ENCODE results near the gene RANBP17.

- TF ChIP-seq CTCF (conservative IDR thresholded peaks at IDR 0.05; ENCODE audit: low read depth in 2 of 2) = no peak
- TF ChIP-seq EZH2phosphoT487 (IDR thresholded peaks at IDR 0.05; ENCODE audit: unreplicated experiment) = peak; percentile 91
- TF ChIP-seq CREB1 (CRISPR knock-in tag; IDR thresholded peaks at IDR 0.05; ENCODE audit: low read depth) = no peak
- peak; percentile 79 for TF ChIP-seq EZH2 (IDR thresholded peaks at IDR 0.05; ENCODE audit: low read depth, unreplicated experiment)
- no peak for TF ChIP-seq POLR2AphosphoS5 (IDR thresholded peaks at IDR 0.05; ENCODE audit: low read depth)
- TF ChIP-seq REST (IDR thresholded peaks at IDR 0.05; ENCODE audit: unreplicated experiment) = no peak
- no peak for TF ChIP-seq NANOG (IDR thresholded peaks at IDR 0.05; ENCODE audit: borderline replicate concordance)
- TF ChIP-seq ZNF114 (CRISPR knock-in tag; IDR thresholded peaks at IDR 0.05) = no peak
- no peak for TF ChIP-seq JUNB (IDR thresholded peaks at IDR 0.05; ENCODE audit: unreplicated experiment)
- no peak for TF ChIP-seq STAT1 (IDR thresholded peaks at IDR 0.05; ENCODE audit: unreplicated experiment)
- no peak for TF ChIP-seq ZNF331 (CRISPR knock-in tag; IDR thresholded peaks at IDR 0.05; ENCODE audit: low read depth)
Observed at GRCh38 chr5:171316258-171317121, 454.7 kb downstream of the RANBP17 start.

All from GM23338 (cell line).